Measurements from ENCODE around the gene ZNF354C.

Gene ZNF354C

DNA sequence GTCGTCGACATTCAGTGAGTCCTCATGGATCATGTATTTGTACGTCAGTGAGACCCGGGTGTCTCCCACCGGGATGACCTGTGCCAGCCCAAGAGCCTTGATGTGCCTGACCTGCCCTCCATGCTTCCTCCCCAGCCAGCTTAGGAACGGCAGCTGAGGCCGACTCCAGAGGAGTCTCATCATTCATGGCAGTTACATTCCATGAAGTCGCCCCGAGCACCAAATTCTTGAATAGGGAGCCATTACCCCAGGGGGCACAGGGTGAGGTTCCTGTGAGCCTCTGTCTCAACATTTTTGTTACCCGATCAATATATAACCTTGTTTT lies 67.8 kb downstream of the ZNF354C start:
- no peak for DNase-seq

DNA sequence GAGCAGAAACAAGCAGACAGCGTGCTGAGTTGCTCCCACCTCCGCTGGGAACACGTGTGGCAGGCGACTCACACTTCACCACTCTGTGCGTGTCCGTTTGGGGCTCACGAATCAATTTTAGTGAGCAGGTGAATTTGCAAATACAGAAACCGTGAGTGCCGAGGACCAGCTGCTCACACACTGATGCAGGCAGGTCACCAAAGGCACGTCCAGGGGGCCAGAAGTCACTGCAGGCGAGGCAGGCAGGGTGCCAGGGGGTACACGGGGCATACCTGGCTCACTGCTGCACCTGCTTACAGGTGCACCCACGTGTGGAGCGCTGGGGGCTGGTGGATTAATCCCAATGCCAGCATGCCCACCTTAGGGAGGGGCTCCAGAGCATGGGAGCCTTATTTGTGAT lies 68.8 kb downstream of the ZNF354C start:
- DNase-seq = no peak

DNA sequence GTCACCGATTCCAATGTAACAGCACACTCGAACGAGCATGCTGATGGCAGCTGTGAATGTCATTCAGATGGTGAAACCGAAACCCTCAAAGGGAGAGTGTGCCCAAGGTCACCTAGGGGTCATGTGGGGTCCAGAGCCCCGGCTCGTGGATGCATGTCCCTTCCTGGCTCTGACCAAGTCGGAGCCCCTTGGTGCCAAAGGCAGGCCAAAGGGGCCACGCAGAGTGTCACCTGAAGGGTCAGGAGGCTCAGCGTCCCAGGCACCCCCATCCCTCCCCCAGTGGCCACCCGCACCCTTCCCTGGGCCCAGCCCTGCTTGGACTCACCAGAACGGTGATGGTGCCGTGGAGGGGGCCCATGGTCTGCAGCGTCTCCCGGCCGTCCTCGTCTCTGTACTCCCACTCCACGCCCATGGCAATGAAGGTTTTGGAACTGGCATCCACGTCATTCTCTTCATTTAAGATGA lies 69.5 kb downstream of the ZNF354C start:
- no peak for DNase-seq

DNA sequence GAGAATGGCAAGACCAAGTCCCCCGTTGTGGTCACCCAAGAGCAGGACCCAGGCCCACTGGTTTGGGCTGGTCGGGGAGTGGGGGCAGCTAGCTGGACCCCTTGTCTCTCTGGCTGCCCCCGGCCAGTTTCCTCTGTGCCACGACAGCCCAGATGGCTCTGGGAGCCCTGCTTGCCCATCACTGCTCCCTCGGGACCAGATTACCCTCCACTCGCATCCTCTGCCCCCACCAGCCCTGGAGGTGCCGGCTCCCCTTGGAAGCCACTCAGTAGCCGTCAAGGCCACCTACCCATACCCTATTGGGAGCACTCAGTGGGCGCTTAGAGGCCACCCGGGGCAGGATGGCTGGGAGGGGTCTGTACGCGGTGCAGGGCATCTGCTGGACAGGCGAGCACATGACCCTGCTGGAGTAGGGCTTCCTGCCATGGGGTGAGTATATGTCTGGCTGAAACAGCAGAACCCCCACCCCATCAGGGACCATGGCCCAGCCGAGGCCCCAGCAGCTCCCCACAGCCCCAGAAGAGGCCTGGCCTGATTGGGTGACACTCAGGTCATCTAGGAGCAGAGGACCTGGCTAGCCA lies 70.0 kb downstream of the ZNF354C start:
- DNase-seq = no peak

DNA sequence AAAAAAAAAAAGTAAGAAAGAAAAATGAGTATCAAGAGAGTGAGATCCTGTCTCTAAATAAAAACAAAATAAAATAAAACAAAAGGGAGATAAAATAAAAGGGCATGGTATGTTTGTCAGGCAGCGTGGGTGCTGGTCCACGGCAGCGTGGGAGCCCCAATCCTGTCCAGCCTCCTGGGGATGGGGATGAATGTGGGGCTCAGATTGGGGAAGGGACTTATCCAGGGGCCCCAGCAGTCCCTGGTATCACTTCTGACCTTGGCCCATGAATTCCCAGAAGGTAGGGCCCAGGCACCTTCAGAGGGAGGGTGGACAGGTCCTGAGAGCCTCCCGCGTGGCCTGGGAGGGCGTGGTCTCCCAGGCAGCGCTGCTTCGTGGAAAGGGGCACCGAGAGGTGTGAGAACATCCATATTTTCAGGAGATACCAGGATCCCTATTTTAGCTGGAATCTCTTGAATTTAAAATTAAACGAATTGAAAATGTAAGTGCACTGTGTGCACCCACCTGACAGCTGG lies 71.2 kb downstream of the ZNF354C start:
- no peak for DNase-seq

DNA sequence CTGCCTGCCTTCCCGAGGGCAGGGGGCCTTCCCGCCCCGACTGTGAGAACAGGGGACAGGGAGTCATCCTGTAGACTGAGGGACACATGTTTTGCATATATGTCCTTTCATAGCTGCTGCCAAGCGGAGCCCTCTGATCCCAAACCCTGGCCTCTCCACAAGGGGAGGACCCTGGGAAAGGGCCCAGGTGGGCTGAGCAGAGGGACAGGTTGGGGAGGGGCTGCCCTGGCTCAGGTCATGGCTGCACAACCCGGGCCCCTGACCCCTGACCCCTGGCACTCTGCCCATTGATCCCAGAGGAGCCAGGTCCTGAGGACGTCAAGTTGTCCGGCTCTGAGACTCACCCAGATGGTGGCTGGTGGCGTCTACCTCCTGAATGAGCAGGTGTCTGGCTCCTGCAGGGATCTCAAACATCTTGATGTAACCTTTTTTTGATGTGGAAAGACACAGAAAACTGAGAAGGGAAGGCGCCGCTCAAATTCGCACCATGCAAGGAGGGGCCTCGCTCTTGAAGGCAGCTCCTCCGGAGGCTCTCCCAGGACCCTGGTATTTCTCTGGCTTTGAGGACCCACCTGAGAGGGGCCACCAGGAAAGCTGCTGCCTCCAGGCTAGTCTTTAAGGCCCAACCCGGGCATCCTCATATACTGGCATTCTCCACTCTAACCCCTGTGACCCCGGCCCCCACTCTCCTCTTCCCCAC lies 71.9 kb downstream of the ZNF354C start:
- DNase-seq = no peak

DNA sequence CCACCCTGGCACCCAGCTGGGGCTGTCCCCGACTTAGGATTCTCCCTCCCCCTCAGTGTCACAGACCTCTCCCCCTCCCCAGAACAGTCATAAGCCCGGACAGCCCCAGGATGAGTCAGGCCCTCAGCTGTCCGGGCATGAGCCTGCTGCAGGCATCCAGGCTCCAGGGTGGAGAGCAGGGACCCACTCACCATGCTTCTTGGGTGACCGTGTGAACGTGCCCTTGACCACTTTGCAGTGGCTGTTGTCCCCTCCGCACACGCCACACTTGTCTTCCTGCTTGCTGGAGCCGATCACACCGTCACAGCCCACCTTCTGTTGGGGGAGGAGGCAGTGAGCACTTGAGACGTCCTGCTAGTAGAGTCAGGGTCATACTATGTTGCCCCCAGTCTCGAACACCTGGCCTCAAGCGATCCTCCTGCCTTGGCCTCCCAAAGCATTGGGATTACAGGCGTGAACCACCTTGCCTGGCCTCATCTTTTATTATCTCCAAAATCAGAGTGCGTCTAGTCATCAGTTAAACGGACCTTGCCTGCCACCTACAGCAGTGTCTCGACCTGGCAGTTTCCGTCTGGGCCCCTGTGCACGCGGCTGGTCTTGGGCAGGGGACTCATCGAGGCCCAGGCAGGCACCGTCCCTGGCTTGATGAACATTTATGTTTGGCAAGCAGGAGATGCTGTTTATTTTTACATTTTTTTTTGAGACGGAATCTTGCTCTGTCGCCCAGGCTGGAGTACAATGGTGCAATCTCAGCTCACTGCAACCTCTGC lies 72.6 kb downstream of the ZNF354C start:
- DNase-seq = no peak

Data from fibroblast of skin of back (primary cell).